Measurements from ENCODE around the gene HYDIN.
"Not testable (repeated sequence)": the region's sequence is repeated elsewhere in the genome, so short reads cannot be mapped to it uniquely, and the experiment has no call there.

GRCh38 chr16:70884652-70885051, 345.9 kb downstream of the HYDIN start:
- TF ChIP-seq, protein P1, sequence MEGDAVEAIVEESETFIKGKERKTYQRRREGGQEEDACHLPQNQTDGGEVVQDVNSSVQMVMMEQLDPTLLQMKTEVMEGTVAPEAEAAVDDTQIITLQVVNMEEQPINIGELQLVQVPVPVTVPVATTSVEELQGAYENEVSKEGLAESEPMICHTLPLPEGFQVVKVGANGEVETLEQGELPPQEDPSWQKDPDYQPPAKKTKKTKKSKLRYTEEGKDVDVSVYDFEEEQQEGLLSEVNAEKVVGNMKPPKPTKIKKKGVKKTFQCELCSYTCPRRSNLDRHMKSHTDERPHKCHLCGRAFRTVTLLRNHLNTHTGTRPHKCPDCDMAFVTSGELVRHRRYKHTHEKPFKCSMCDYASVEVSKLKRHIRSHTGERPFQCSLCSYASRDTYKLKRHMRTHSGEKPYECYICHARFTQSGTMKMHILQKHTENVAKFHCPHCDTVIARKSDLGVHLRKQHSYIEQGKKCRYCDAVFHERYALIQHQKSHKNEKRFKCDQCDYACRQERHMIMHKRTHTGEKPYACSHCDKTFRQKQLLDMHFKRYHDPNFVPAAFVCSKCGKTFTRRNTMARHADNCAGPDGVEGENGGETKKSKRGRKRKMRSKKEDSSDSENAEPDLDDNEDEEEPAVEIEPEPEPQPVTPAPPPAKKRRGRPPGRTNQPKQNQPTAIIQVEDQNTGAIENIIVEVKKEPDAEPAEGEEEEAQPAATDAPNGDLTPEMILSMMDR (conservative IDR thresholded peaks at IDR 0.05; ENCODE audit: low read length) = not testable (repeated sequence)
- TF ChIP-seq EZH2phosphoT487 (IDR thresholded peaks at IDR 0.05; ENCODE audit: borderline replicate concordance) = not testable (repeated sequence)

Data from Loucy (cell line).